Measurements from ENCODE around the gene ZNF774.
A peak's percentile ranks its signal among the peaks of the same experiment; 100 is the strongest.

The ZNF774 gene

GRCh38 chr15:90394748-90395442 is 42.8 kb downstream of the ZNF774 start:
- no peak overlapping the region for H3K4me2 ChIP-seq (ENCODE audit: low read length)
- H3K27me3 ChIP-seq (ENCODE audit: control insufficient read depth, insufficient read depth, low read length) = no peaks in the 10 kb centered on the region
- H2AFZ ChIP-seq = no peak overlapping the region
- TF ChIP-seq CTCF (IDR thresholded peaks at IDR 0.05) = no peak
- peaks cover 2% of the 10 kb centered on the region for H3K4me1 ChIP-seq
- H3K9me3 ChIP-seq (ENCODE audit: control insufficient read depth, low read length) = no peaks in the 10 kb centered on the region
- no peak overlapping the region for H3K4me3 ChIP-seq (ENCODE audit: low read depth, low read length)
- peaks cover 10% of the 10 kb centered on the region for H3K79me2 ChIP-seq
- no peak overlapping the region for H3K9ac ChIP-seq
- H3K27ac ChIP-seq = no peak overlapping the region
- H3K36me3 ChIP-seq (ENCODE audit: control insufficient read depth, insufficient read depth, low read length) = no peaks in the 10 kb centered on the region

- Histone ChIP-seq H3K36me3 (ENCODE audit: control insufficient read depth, insufficient read depth, low read length) (no peaks in the 10 kb centered on the region), H3K27me3 (ENCODE audit: control insufficient read depth, insufficient read depth, low read length) (no peaks in the 10 kb centered on the region), H3K79me2 (peaks cover 10% of the 10 kb centered on the region), H2AFZ (no peak overlapping the region), H3K27ac (no peak overlapping the region), H3K9ac (no peak overlapping the region), H3K4me3 (ENCODE audit: low read depth, low read length) (no peak overlapping the region), H3K4me2 (ENCODE audit: low read length) (no peak overlapping the region), H3K9me3 (ENCODE audit: control insufficient read depth, low read length) (no peaks in the 10 kb centered on the region), H3K4me1 (peaks cover 3% of the 10 kb centered on the region)
- TF ChIP-seq CTCF (IDR thresholded peaks at IDR 0.05) = no peak
Measured at GRCh38 chr15:90396321-90396720, 44.2 kb downstream of the ZNF774 start.

GRCh38 chr15:90400005-90400758 is 48.1 kb downstream of the ZNF774 start:
- H3K27ac ChIP-seq = peak overlapping the region; percentile 94
- no peak overlapping the region for H3K9ac ChIP-seq
- H3K4me1 ChIP-seq = peaks cover 12% of the 10 kb centered on the region
- peaks cover 19% of the 10 kb centered on the region for H3K79me2 ChIP-seq
- H3K9me3 ChIP-seq (ENCODE audit: control insufficient read depth, low read length) = no peaks in the 10 kb centered on the region
- H2AFZ ChIP-seq = peak overlapping the region; percentile 26
- H3K4me2 ChIP-seq (ENCODE audit: low read length) = peak overlapping the region; percentile 57
- H3K36me3 ChIP-seq (ENCODE audit: control insufficient read depth, insufficient read depth, low read length) = no peaks in the 10 kb centered on the region
- H3K27me3 ChIP-seq (ENCODE audit: control insufficient read depth, insufficient read depth, low read length) = no peaks in the 10 kb centered on the region
- peak overlapping the region; percentile 30 for H3K4me3 ChIP-seq (ENCODE audit: low read depth, low read length)
- no peak for TF ChIP-seq CTCF (IDR thresholded peaks at IDR 0.05)

- TF ChIP-seq CTCF (IDR thresholded peaks at IDR 0.05) = no peak
- H3K27me3 ChIP-seq (ENCODE audit: control insufficient read depth, insufficient read depth, low read length) = no peaks in the 10 kb centered on the region
- peak overlapping the region; percentile 94 for H3K27ac ChIP-seq
- H3K79me2 ChIP-seq = peaks cover 26% of the 10 kb centered on the region
- no peaks in the 10 kb centered on the region for H3K9me3 ChIP-seq (ENCODE audit: control insufficient read depth, low read length)
- peaks cover 12% of the 10 kb centered on the region for H3K4me1 ChIP-seq
- peak overlapping the region; percentile 30 for H3K4me3 ChIP-seq (ENCODE audit: low read depth, low read length)
- peak overlapping the region; percentile 57 for H3K4me2 ChIP-seq (ENCODE audit: low read length)
- no peak overlapping the region for H3K9ac ChIP-seq
- no peaks in the 10 kb centered on the region for H3K36me3 ChIP-seq (ENCODE audit: control insufficient read depth, insufficient read depth, low read length)
- H2AFZ ChIP-seq = peak overlapping the region; percentile 29
Measured at GRCh38 chr15:90400759-90401314, 48.8 kb downstream of the ZNF774 start.

All from parathyroid adenoma (tissue), 2 donors.